CD14-positive monocyte (primary cell): Measurements from ENCODE around the gene NEGR1. TPM values are rescaled to one million over a fixed set of nuclear protein-coding genes. Genes with fewer than 3 reads are reported as not detected.
A peak's percentile ranks its signal among the peaks of the same experiment; 100 is the strongest.

Experiments
- DNase-seq, 3 donors: peaks; one replicate each; pipeline ENCODE4 v3.0.0-alpha.2; 2011 to 2022
- H2AFZ ChIP-seq: 2 replicates; pipeline ENCODE4 v1.6.0; 2012; ENCODE audit warnings: mild to moderate bottlenecking, low read depth, low read length, inconsistent platforms; ENCODE audit not compliant: insufficient read depth, poor library complexity, severe bottlenecking
- H3K27ac ChIP-seq, 2 donors: 1 replicate in 1 of 2; 2 replicates in 1 of 2; pipeline ENCODE4 v1.5.1; 2012 to 2013; ENCODE audit warnings: low read length in 2 of 2, control low read depth in 1 of 2, inconsistent platforms in 1 of 2, low read depth in 1 of 2, mild to moderate bottlenecking in 1 of 2
- H3K27me3 ChIP-seq, 2 donors: one replicate each; pipeline versions ENCODE4 v1.6.0 to v1.6.1; 2011 to 2013; ENCODE audit warnings: low read length in 2 of 2; ENCODE audit not compliant: control insufficient read depth in 2 of 2, insufficient read depth in 2 of 2
- H3K36me3 ChIP-seq, 2 donors: replicated peaks in 1 of 2; 1 replicate in 1 of 2; 2 replicates in 1 of 2; pipeline versions ENCODE4 v1.5.1 to v1.6.1; 2012 to 2013; ENCODE audit warnings: low read length in 2 of 2, control low read depth in 1 of 2, inconsistent platforms in 1 of 2, mild to moderate bottlenecking in 1 of 2; ENCODE audit not compliant: insufficient read depth in 2 of 2, control insufficient read depth in 1 of 2
- H3K4me1 ChIP-seq, 2 donors: 1 replicate in 1 of 2; 2 replicates in 1 of 2; pipeline versions ENCODE4 v1.5.1 to v1.6.1; 2012 to 2013; ENCODE audit warnings: low read length in 2 of 2, control low read depth in 1 of 2, inconsistent platforms in 1 of 2, mild to moderate bottlenecking in 1 of 2, moderate library complexity in 1 of 2; ENCODE audit not compliant: insufficient read depth in 2 of 2, control insufficient read depth in 1 of 2
- H3K4me2 ChIP-seq: replicated peaks from 2 replicates; pipeline ENCODE3; 2012; ENCODE audit warnings: low read length, moderate library complexity, mild to moderate bottlenecking; ENCODE audit not compliant: poor library complexity, severe bottlenecking; ENCODE audit errors: extremely low read depth
- H3K4me3 ChIP-seq, 3 experiments: fragments of 200-600 bp in 1 of 3; sonication (generic) in 1 of 3; replicated peaks in 1 of 3; 1 replicate in 2 of 3; 2 replicates in 1 of 3; pipeline ENCODE4 v1.5.1; 2011 to 2013; ENCODE audit warnings: low read length in 3 of 3, mild to moderate bottlenecking in 3 of 3, control low read depth in 2 of 3, low read depth in 2 of 3, inconsistent platforms in 1 of 3, moderate library complexity in 1 of 3
- H3K79me2 ChIP-seq: 2 replicates; pipeline ENCODE4 v1.6.0; 2012; ENCODE audit warnings: mild to moderate bottlenecking, control low read depth, inconsistent platforms, low read length, moderate library complexity; ENCODE audit not compliant: insufficient read depth
- H3K9ac ChIP-seq: 2 replicates; pipeline ENCODE4 v1.6.0; 2017; ENCODE audit warnings: low read length, mild to moderate bottlenecking; ENCODE audit not compliant: insufficient read depth, poor library complexity, severe bottlenecking
- H3K9me3 ChIP-seq, 2 donors: replicated peaks in 1 of 2; 1 replicate in 1 of 2; 2 replicates in 1 of 2; pipeline versions ENCODE4 v1.5.1 to v1.6.1; 2012 to 2013; ENCODE audit warnings: low read length in 2 of 2, control low read depth in 1 of 2; ENCODE audit not compliant: control insufficient read depth in 1 of 2, insufficient read depth in 1 of 2
- H4K20me1 ChIP-seq: 2 replicates; pipeline ENCODE4 v1.6.0; 2012; ENCODE audit warnings: mild to moderate bottlenecking, low read length, control low read depth, moderate library complexity; ENCODE audit not compliant: insufficient read depth
- H3K27ac Mint-ChIP-seq, 7 donors: one replicate each; pipeline ENCODE4 v1.8.0; 2020; ENCODE audit warnings: mild to moderate bottlenecking in 7 of 7, mixed read lengths in 7 of 7, moderate library complexity in 6 of 7, inconsistent platforms in 2 of 7
- H3K27me3 Mint-ChIP-seq, 3 donors: one replicate each; pipeline ENCODE4 v1.8.0; 2021 to 2022; ENCODE audit warnings: low read depth in 3 of 3, mild to moderate bottlenecking in 3 of 3, mixed read lengths in 3 of 3, moderate library complexity in 3 of 3, inconsistent platforms in 1 of 3
- H3K36me3 Mint-ChIP-seq, 2 donors: one replicate each; pipeline ENCODE4 v1.8.0; 2020; ENCODE audit warnings: mixed read lengths in 2 of 2, inconsistent platforms in 1 of 2, mild to moderate bottlenecking in 1 of 2
- H3K4me1 Mint-ChIP-seq: one replicate; pipeline ENCODE4 v1.8.0; 2020; ENCODE audit warnings: mild to moderate bottlenecking, mixed read lengths
- H3K4me3 Mint-ChIP-seq, 2 donors: one replicate each; pipeline ENCODE4 v1.8.0; 2020; ENCODE audit warnings: mild to moderate bottlenecking in 2 of 2, mixed read lengths in 2 of 2, moderate library complexity in 1 of 2
- H3K9me3 Mint-ChIP-seq, 7 donors: one replicate each; pipeline ENCODE4 v1.8.0; 2020 to 2022; ENCODE audit warnings: mixed read lengths in 7 of 7, mild to moderate bottlenecking in 6 of 7, moderate library complexity in 6 of 7, inconsistent platforms in 2 of 7
- CTCF ChIP-seq: fragments of 200-600 bp; IDR thresholded peaks from one replicate; pipeline ENCODE4 v1.8.0; 2022; ENCODE audit warnings: antibody characterized with exemption, mild to moderate bottlenecking
- WGBS: methylation state at CpG from one replicate; pipeline ENCODE4 v1.1.5; 2013; ENCODE audit warnings: missing lambda C conversion rate; ENCODE audit not compliant: insufficient coverage; 5-methylcytosine and 5-hydroxymethylcytosine counted together
- intact Hi-C, 2 donors: fragments of 100-400 bp; cut with micrococcal nuclease; formaldehyde crosslinking; loops; one replicate each; pipeline versions ENCODE4 v1.15.0 to v1.15.1; 2023
- polyA plus RNA-seq, 3 donors: library from polyadenylated mRNA; depleted of rRNA in 1 of 3; unstranded in 2 of 3; stranded (reverse) in 1 of 3; fragments of 300-500 nt in 2 of 3; fragments of >200 nt in 1 of 3; fragmentation: Illumina TruSeq in 2 of 3; gene quantifications; 1 replicate in 2 of 3; 2 replicates in 1 of 3; pipeline ENCODE4 v1.2.3, GENCODE V29; 2012 to 2021

NEGR1 gene
- polyA plus RNA-seq, 3 donors, result 0.03 to 0.15 (median 0.13) TPM

DNA sequence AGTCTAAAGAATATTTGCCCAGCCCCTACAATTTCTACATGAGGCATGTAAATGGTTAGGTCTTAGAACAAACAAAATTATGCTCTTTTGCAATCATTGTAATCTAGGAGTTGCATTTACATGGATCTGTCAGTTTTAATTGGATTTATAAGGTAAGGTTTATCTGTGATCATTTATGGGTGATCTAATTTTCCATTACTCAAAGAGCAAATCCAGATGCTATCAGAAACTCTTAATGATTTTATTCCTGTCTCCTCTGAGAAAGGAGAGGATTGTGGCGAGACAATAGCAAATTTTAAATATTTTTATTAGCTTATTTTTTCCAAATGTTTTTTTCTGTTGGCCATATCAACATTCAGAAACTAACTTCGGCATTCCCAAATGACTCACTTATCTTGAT is 14.2 kb upstream of the NEGR1 start:
- Histone ChIP-seq H4K20me1 (no peaks in the 10 kb centered on the region), H3K27me3 (no peaks in the 10 kb centered on the region), H3K4me3 (no peak overlapping the region), H3K4me2 (no peak overlapping the region), H3K79me2 (no peaks in the 10 kb centered on the region), H3K4me1 (no peaks in the 10 kb centered on the region), H2AFZ (no peak overlapping the region), H3K9ac (no peak overlapping the region), H3K9me3 (peaks cover 0 to 3% of the 10 kb centered on the region in 2 donors), H3K36me3 (no peaks in the 10 kb centered on the region), H3K27ac (no peak overlapping the region)
- H3K9me3 Mint-ChIP-seq, result peaks cover 0 to 9% (median 2%) of the 10 kb centered on the region in 7 donors
- peaks cover 3% of the 10 kb centered on the region for H3K4me1 Mint-ChIP-seq
- no peak for TF ChIP-seq CTCF
- H3K4me3 Mint-ChIP-seq, result no peak overlapping the region
- no peak overlapping the region for H3K27ac Mint-ChIP-seq
- no CpG with 5 or more reads among the region's 2 CpGs for WGBS
- intact Hi-C loops, result no loop called here
- DNase-seq, result no peak
- H3K36me3 Mint-ChIP-seq, result no peaks in the 10 kb centered on the region
- no peaks in the 10 kb centered on the region for H3K27me3 Mint-ChIP-seq

GRCh38 chr1:72288886-72289285 is 6.5 kb upstream of the NEGR1 start:
- no peaks in the 10 kb centered on the region for H3K36me3 Mint-ChIP-seq
- H3K9ac ChIP-seq, result no peak overlapping the region
- peaks cover 2% of the 10 kb centered on the region for H3K79me2 ChIP-seq
- peak in 2 of 3 donors; percentile 39 to 54 for DNase-seq
- H3K27ac ChIP-seq, result peak overlapping the region in 1 of 2 donors; percentile 42
- H3K4me3 ChIP-seq, result no peak overlapping the region
- no peak overlapping the region for H2AFZ ChIP-seq
- no peak for TF ChIP-seq CTCF
- no peak overlapping the region for H3K4me3 Mint-ChIP-seq
- H3K9me3 ChIP-seq, result no peaks in the 10 kb centered on the region
- peak overlapping the region; percentile 39 for H3K4me2 ChIP-seq
- H3K4me1 Mint-ChIP-seq, result peaks cover 10% of the 10 kb centered on the region
- peaks cover 20 to 40% of the 10 kb centered on the region in 2 donors for H3K4me1 ChIP-seq
- peaks cover 0 to under 1% (median 0%) of the 10 kb centered on the region in 7 donors for H3K9me3 Mint-ChIP-seq
- no peaks in the 10 kb centered on the region for H3K27me3 Mint-ChIP-seq
- intact Hi-C loops, result no loop called here
- H3K27me3 ChIP-seq, result no peaks in the 10 kb centered on the region
- H4K20me1 ChIP-seq, result no peaks in the 10 kb centered on the region
- peak overlapping the region in 6 of 7 donors; percentile 11 to 81 (median 53) for H3K27ac Mint-ChIP-seq
- no peaks in the 10 kb centered on the region for H3K36me3 ChIP-seq
